HEK293T (cell line): ENCODE results near the gene TMEM131.

Experiments
- ARNT ChIP-seq: fragments of 450-650 bp; IDR thresholded peaks from 2 replicates; pipeline ENCODE4 v1.6.1; 2017; ENCODE audit warnings: mild to moderate bottlenecking
- FOXK2 ChIP-seq: fragments of 450-650 bp; IDR thresholded peaks from 2 replicates; pipeline ENCODE4 v1.6.1; 2016; ENCODE audit warnings: mild to moderate bottlenecking
- LEF1 ChIP-seq: fragments of 450-650 bp; IDR thresholded peaks from 2 replicates; pipeline ENCODE4 v1.6.1; 2017; ENCODE audit warnings: mild to moderate bottlenecking, borderline replicate concordance
- TARDBP ChIP-seq: fragments of 450-650 bp; IDR thresholded peaks from 2 replicates; pipeline ENCODE4 v1.6.1; 2016
- ZNF384 ChIP-seq: fragments of 450-650 bp; IDR thresholded peaks from 2 replicates; pipeline ENCODE4 v1.6.1; 2016

DNA sequence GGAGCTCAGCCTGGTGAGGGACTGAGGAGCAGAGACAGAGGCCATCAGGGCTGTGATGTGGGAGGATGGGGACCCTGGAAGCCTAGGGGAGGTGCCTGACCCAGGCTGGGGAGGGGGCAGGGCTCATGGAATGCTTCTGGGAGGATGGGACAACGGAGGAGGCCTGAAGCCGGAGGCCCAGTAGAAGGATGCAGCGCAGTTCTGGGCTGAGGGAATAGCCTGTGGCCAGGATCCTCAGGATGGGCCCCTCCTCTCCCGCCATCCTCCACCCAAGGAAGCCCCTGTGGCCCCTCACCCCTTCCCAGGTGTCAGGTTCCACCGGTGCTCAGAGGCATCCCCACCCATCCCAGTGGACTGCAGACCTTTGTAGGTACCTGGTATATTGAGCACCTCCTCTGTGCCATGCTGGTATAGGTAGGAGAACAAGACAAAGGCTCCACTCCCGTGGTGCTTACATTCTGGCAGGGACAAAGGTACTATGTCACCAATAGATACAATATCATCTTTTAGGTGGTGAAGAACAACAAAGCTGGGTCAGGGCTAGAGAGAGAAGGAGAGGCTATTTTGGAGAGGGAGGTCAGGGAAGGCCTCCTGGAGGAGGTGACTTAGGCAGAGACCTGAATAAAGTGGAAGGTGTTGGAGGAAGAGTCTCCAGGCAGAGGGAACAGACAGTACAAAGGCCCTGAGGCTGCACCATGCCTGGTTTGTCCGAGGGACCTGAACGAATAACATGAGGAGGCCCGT is 279.6 kb downstream of the TMEM131 start:
- no peak for TF ChIP-seq ARNT
- TF ChIP-seq FOXK2 = no peak
- TF ChIP-seq TARDBP = no peak
- no peak for TF ChIP-seq ZNF384
- TF ChIP-seq LEF1 = no peak
